ENCODE measurements around the gene AZU1.
"Not testable (repeated sequence)": the region's sequence is repeated elsewhere in the genome, so short reads cannot be mapped to it uniquely, and the experiment has no call there.

The AZU1 gene

DNA sequence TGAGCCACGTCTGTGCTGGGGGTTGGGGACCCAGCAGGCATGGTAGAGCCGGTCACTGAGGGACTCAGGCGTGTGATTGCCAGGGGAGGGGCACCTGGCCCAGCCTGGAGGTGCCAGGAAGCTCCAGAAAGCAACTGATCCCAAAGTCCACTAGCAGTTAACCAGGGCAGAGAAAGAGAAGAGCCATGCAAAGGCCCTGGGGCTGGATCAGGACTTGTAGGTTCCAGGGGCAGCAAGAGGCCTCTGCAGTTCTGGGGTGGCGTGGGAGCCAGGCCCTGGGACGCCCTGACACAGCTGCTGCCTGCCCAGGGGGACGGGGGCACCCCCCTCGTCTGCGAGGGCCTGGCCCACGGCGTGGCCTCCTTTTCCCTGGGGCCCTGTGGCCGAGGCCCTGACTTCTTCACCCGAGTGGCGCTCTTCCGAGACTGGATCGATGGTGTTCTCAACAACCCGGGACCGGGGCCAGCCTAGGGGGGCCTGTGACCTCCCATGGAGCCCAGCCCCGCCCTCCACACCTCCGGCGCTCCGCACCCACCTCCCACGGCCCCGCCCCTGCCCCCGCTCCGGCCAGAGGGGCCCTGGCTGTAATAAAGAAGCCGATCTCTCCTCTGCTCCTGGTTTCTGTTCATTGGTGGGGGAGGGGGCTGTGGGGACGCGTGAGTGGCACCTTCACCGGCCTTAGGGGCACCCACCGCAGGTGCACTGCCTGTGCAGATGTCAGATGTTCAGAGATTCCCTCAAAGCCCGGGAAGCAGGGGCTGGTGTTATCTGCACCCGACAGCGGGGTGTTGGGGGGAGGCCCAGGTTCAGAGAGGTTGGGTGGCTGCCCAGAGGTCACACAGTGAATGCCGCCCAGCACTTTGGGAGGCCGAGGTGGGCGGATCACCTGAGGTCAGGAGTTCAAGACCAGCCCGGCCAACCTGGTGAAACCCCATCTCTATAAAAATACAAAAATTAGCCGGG, 4.1 kb downstream of the AZU1 start:
- DNase-seq: no peak

DNA sequence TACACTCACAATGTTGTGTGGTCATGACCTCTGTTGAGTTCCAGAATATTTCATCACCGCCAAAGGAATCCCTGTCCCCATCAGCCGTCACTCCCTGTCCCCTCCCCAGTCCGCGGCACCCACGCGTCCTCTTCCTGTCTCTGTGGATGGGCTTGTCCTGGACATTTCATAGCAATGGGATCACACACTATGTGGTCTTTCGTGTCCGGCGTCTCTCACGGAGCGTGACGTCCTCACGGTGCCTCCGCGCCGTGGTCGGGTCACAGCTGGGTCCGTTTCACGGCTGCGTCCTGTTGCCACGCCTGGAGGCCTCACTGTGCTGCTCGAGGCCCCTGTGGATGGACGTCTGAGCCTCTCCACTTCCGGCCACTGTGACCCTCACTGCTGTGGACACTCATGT, 6.6 kb downstream of the AZU1 start:
- DNase-seq: no peak

DNA sequence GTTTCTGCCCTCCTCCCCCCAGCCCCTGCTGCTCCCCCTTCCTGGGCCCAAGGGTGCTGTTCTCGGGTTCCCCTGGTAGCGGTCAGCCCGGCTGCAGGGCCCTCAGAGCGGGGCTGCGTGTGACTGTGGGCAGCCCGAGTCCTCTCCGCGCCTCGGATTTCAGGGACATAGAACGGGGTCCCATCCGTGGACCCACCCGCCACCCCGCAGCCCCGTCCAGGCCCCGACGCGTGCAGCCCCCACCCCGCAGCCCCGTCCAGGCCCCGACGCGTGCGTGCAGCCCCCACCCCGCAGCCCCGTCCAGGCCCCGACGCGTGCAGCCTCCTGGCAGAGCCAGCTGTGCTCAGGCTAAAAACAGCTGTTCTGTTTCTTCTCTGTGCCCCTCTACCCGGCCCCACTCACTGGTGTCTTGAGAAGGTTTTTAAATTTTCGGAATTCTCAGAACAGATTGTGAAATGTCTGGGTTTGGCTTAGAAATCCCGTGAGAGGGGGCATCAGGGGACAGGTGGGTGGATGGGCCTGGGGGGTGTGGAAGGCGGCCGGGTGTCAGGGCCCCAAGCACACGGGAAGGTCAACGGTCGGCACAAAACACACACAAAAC, 7.7 kb downstream of the AZU1 start:
- DNase-seq: no peak

DNA sequence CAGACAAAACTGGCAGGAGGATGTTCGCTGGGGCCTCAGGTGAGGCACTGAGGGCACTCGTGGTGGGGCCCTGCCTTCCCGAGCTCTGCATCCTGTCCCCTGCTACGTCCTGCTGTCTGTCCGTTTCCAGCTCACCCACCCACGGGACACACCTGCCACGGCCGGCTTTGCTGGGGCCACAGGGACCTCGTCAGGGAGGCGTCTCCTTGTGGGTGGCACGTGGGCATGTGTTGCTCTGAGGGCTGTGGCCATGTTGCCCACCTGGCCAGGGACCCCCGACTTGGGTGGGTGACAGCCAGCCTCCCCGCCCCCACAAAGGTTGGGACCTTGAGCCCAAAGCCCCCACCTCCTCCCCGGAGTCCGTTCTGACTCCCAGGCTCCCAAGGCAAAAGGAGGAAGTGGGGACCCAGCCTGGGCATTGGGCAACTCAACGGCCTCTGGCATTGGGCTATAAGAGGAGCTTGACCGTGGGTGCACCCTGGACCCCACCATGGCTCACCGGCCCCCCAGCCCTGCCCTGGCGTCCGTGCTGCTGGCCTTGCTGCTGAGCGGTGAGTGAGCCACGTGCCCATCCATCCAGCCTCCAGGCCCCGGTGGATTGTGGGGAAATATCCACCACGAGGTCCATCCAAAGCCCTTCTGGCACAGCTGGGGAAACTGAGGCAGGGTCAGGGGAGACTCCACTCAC, 13.0 kb downstream of the AZU1 start, which contains the start of gene PRTN3:
Gene PRTN3 (plus strand): TSS at position 481 of the 688 bp plus-strand sequence. CDS start 10 bp downstream, at position 491.
- peak; percentile 66 to 71 for DNase-seq

DNA sequence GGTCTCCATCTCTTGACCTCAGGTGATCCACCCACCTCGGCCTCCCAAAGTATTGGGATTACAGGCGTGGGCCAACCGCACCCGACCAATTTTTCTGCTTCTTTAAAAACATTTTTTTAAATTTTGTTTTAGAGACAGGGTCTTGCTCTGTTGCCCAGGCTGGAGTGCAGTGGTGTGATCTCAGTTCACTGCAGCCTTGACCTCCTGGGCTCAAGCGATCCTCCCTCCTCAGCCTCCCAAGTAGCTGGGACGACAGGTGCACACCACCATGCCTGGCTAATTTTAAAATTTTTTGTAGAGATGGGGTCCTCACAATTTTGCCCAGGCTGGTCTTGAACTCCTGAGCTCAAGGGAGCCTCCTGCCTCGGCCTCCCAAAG, 15.2 kb downstream of the AZU1 start:
- DNase-seq: not testable (repeated sequence)

DNA sequence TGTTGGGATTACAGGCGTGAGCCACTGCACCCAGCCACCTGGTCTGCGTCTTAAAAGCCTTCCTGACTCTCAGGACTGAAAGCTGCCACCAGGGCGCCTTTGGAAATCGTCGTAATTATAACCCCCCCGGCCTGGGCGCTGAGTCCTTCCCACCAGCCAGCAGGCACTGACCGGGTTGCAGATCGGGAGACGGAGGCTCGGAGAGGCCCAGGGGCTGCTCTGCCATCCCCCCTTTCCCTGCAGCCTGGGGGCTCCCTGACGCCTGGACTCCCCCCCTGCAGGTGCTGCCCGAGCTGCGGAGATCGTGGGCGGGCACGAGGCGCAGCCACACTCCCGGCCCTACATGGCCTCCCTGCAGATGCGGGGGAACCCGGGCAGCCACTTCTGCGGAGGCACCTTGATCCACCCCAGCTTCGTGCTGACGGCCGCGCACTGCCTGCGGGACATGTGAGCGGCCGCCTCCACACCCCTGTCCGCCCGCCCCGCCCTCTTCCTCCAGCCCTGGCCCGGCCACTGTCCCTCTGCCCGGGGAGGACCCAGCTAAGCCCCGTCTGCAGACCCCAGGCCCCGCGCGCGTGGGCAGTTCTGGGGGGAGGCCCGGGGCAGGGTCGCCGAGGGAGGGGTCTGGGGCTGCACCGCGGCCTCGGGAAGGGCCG, 15.7 kb downstream of the AZU1 start:
- no peak for DNase-seq

DNA sequence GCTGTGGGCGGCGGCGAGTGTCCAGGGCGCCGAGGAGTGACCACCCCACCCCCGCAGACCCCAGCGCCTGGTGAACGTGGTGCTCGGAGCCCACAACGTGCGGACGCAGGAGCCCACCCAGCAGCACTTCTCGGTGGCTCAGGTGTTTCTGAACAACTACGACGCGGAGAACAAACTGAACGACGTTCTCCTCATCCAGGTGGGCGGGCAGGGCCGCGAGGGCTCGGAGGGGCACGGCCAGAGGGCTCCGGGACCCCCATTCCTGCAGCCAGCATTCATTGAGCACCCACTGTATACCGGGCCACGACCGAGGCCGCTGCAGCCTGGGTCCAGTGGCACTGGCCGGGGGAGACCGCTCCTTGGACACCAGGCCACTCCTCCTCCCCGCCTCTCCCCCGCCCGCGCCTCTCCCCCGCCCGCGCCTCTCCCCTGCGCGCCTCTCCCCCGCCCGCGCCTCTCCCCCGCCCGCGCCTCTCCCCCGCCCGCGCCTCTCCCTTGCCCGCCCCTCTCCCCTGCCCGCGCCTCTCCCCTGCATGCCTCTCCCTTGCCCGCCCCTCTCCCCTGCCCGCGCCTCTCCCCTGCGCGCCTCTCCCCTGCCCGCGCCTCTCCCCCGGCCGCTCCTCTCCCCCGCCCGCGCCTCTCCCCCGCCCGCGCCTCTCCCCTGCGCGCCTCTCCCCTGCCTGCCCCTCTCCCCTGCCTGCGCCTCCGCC, 16.4 kb downstream of the AZU1 start:
- no peak for DNase-seq

DNA sequence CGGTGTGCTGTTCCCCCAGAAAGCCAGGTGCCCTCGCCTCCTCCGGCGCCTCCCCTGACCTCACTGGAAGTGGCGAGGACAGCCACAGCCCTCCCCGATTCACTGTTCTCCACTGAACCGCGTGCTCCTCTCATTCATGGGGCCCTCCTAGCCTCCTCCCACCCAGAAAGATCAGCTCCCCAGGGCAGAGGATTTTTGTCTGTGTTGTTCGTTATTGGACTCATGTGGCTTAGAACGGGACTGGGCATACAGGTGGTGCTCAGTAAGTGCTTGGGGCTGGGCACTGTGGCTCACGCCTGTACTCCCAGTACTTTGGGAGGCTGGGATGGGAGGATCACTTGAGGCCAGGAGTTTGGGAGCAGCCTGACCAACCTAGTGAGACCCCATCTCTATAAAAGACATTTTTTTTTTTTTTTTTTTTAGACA, 16.9 kb downstream of the AZU1 start:
- no peak for DNase-seq

DNA sequence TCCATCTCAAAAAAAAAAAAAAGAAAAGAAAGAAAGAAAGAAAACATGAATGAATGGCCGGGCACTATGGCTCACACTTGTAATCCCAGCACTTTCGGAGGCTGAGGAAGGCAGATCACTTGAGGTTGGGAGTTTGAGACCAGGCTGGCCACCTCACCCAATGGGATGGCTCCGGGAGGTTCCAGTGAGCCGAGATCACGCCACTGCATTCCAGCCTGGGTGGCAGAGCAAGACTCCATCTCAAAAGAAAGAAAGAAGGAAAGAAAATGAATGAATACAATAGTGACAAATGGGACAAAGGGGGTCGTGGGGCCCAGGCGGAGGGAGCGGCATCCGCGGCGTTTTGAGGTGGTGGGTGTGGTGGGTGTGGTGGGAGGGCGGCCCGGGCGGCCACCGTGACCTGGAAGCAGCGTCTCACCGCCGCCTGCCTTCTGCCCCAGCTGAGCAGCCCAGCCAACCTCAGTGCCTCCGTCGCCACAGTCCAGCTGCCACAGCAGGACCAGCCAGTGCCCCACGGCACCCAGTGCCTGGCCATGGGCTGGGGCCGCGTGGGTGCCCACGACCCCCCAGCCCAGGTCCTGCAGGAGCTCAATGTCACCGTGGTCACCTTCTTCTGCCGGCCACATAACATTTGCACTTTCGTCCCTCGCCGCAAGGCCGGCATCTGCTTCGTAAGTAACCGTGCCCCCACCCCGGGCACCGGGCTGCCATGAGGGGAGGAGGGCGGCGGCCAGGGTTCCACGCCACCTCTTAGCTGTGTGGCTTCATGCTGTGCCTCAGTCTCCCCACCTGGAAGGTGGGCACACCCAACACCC, 18.3 kb downstream of the AZU1 start:
- DNase-seq: no peak

DNA sequence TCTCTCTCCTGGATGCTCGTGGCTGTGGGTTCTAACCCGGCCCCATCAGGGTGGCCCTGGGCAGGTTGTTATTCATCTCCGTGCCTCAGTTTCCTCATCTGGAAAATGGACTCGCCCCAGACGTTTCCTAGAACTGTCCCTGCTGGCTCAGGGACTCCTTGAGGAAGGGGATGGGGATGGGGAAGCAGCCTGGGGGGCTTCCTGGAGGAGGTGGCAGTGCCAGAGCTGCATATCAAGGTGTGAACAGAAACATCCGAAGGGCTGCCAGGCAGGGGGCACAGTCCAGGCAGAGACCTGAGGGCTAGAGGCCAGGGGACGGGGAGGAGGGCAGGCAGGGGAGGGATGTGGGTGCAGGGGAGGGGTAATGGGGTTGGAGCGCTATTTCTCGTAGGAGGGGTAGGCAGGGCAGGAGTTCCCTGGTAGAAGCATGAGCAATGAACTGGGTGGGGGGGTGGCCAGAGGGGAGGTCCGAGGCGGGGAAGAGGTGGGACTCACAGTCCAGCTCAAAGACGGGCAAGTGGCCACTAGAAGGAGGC, 20.8 kb downstream of the AZU1 start:
- DNase-seq: no peak

DNA sequence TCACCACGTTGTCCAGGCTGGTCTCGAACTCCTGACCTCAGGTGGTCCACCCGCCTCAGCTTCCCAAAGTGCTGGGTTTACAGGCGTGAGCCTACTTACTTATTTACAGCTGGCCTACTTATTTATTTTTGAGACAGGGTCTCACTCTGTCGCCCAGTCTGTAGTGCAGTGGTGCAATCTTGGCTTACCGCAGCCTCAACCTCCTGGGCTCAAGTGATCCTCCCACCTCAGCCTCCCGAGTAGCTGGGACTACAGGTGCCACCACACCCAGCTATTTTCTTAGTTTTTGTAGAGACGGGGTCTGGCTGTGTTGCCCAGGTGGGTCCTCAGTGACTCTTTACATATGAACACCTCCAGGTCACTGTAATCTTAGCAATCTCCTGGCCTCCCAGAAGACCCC, 21.6 kb downstream of the AZU1 start:
- DNase-seq: not testable (repeated sequence)

DNA sequence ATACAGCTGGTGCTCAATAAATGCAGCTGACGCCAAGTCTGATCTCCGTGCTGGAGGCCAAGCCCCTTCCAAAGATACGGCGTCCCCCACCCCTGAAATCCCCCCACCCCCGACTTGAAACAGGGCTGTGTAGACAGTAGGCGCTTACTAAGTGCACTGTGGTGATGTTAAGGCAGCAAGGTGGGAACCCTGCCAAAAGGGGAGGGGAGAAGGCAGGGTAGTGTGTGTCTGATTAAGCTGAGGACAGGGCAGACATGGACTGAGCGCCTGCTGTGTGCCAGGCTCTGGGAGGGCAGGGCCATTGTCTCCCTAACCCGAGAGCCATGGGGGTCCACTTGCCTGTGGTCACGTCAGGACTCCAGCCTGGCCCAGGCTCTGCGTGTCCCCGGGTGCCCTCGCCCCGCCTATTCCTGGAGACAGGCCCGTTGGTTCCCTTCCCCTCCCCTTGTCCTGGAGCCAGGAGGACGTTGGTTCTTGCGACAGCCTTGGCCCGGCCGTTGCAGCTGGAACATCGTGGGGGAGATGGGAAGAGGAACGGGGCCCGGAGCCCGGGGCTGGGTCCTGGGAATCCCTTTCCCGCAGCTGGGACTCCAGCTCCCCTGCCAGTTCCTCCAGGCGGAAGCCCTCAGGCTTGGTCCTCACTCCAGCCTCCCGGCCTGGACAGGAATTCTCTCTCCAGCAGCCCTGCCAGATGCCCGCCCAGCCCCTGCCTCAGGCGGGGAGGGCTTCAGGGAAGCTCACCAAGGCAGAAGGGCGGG, 22.8 kb downstream of the AZU1 start:
- peak; percentile 75 to 80 for DNase-seq

DNA sequence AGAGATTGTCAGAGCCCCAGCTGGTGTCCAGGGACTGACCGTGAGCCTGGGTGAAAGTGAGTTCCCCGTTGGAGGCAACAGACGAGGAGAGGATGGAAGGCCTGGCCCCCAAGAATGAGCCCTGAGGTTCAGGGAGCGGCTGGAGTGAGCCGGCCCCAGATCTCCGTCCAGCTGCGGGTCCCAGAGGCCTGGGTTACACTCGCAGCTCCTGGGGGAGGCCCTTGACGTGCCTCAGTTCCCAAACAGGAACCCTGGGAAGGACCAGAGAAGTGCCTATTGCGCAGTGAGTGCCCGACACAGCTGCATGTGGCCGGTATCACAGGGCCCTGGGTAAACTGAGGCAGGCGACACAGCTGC, 23.3 kb downstream of the AZU1 start:
- DNase-seq: no peak

DNA sequence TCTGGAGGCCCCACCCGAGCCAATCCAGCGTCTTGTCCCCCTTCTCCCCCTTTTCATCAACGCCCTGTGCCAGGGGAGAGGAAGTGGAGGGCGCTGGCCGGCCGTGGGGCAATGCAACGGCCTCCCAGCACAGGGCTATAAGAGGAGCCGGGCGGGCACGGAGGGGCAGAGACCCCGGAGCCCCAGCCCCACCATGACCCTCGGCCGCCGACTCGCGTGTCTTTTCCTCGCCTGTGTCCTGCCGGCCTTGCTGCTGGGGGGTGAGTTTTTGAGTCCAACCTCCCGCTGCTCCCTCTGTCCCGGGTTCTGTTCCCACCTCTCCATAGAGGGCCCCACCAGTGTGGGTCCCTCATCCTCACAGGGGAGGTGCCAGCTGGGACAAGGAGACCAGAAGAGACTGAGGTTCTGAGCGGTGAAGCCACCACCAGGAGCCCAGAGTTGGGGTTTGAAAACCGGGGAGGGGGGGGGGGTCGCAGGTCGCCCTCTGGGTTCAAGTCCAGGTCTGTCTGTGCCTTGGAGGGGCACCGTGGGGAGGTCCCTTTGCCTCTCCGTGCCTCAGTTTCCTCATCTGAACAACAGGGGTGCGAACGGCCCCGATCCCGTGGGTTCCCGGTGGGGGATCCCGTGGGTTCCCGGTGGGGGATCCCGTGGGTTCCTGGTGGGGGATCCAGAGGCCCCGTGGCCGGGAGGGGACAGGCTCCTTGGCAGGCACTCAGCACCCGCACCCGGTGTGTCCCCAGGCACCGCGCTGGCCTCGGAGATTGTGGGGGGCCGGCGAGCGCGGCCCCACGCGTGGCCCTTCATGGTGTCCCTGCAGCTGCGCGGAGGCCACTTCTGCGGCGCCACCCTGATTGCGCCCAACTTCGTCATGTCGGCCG, 24.7 kb downstream of the AZU1 start, which contains the start of gene ELANE:
Gene ELANE (plus strand): TSS at position 168 of the 878 bp plus-strand sequence. CDS start 26 bp downstream, at position 194.
- no peak for DNase-seq

DNA sequence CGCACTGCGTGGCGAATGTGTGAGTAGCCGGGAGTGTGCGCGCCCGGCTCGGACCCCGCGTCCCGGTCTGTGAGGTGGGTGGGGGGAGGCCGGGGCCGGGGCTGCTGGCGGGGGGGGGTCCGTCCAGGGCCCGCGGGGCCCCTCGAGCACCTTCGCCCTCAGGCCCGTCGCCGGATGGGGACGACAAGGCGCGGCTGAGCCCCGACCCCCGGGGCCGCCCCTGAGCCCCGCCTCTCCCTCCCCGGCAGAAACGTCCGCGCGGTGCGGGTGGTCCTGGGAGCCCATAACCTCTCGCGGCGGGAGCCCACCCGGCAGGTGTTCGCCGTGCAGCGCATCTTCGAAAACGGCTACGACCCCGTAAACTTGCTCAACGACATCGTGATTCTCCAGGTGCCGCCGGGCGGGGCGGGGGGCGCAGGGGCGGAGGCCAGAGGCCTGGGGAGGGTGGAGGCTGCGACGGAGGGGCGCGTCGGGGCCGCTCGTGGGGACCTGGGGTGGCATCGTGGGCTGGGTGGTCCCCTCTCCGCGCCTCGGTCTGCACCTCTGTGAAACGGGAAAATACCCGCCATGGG, 25.5 kb downstream of the AZU1 start:
- DNase-seq: no peak

DNA sequence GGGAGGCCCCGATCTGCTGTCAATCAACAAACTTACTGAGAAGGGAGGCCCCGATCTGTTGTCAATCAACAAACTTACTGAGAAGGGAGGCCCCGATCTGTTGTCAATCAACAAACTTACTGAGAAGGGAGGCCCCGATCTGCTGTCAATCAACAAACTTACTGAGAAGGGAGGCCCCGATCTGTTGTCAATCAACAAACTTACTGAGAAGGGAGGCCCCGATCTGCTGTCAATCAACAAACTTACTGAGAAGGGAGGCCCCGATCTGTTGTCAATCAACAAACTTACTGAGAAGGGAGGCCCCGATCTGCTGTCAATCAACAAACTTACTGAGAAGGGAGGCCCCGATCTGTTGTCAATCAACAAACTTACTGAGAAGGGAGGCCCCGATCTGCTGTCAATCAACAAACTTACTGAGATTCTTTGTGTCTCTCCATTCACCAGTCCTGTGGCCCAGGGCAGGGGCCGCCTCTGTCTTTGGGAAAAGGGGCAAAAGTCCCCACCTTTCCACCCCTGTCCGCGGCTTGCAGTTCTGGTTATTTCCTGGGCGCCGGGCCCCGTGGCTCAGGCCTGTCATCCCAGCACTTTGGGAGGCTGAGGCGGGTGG, 26.1 kb downstream of the AZU1 start:
- not testable (repeated sequence) for DNase-seq

DNA sequence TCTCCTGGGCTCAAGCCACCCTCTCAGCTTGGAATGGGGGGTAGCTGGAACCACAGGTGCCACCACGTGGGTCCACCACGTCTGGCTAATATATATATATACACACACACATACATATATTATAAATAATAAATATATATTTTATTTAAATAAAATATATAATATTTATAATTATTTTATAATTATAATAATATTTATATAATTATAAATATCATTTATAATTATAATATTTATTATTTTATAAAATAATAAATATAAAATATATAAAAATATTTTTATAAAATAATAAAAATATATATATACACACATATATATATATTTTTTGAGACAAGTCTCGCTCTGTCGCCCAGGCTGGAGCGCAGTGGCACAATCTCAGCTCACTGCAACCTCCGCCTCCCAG, 26.9 kb downstream of the AZU1 start:
- no peak for DNase-seq

DNA sequence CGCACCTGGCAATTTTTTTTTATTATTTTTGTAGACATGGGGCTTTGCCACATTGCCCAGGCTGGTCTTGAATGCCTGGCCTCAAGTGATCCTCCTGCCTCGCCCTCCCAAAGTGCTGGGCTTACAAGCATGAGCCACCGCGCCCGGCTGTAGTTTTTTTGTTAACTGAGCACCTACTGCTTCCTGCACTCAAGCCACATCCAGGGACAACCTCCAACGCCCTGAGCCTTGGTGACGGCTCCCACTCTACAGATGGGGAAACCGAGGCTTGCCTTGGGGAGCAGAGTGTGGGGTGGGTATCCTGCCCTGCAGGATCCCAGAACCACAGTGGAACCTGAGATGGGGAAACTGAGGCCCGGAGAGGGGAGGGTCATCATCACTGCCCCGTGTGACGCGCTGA, 27.5 kb downstream of the AZU1 start:
- no peak for DNase-seq

All from AML-193 (cell line).